Measurements from ENCODE around the gene GIMAP7.
"Not testable (repeated sequence)": the region's sequence is repeated elsewhere in the genome, so short reads cannot be mapped to it uniquely, and the experiment has no call there.

The GIMAP7 gene

GRCh38 chr7:150515248-150516147 is 826 bp downstream of the GIMAP7 start:
- peak; percentile 22 for DNase-seq

GRCh38 chr7:150516956-150517745 is 2.5 kb downstream of the GIMAP7 start:
- no peak for DNase-seq

- DNase-seq = no peak
Observed at GRCh38 chr7:150519310-150519709, 4.6 kb downstream of the GIMAP7 start.

- DNase-seq = no peak
Observed at GRCh38 chr7:150520145-150520544, 5.5 kb downstream of the GIMAP7 start.

GRCh38 chr7:150522931-150523330 is 8.3 kb downstream of the GIMAP7 start:
- not testable (repeated sequence) for DNase-seq

GRCh38 chr7:150524018-150524417 is 9.3 kb downstream of the GIMAP7 start:
- no peak for DNase-seq

GRCh38 chr7:150531704-150532103 is 17.0 kb downstream of the GIMAP7 start:
- DNase-seq = no peak

GRCh38 chr7:150538259-150538658 is 23.6 kb downstream of the GIMAP7 start:
- no peak for DNase-seq

GRCh38 chr7:150553163-150553562 is 38.5 kb downstream of the GIMAP7 start:
- no peak for DNase-seq

GRCh38 chr7:150556521-150557138 is 42.0 kb downstream of the GIMAP7 start:
- DNase-seq = peak; percentile 21

- DNase-seq = no peak
Observed at GRCh38 chr7:150560486-150560885, 45.8 kb downstream of the GIMAP7 start.

GRCh38 chr7:150562919-150563318 is 48.2 kb downstream of the GIMAP7 start:
- no peak for DNase-seq

- no peak for DNase-seq
Observed at GRCh38 chr7:150564006-150564405, 49.3 kb downstream of the GIMAP7 start.

- no peak for DNase-seq
Observed at GRCh38 chr7:150564566-150564965, 49.9 kb downstream of the GIMAP7 start.

- no peak for DNase-seq
Observed at GRCh38 chr7:150565239-150565638, 50.6 kb downstream of the GIMAP7 start.

GRCh38 chr7:150566123-150566522 is 51.5 kb downstream of the GIMAP7 start:
- DNase-seq = no peak

- DNase-seq = no peak
Observed at GRCh38 chr7:150566572-150566971, 51.9 kb downstream of the GIMAP7 start.

- DNase-seq = peak; percentile 65
Observed at GRCh38 chr7:150567169-150567568, 52.5 kb downstream of the GIMAP7 start, which contains the start of gene GIMAP4. GIMAP4 (plus strand) TSS chr7:150567390; CDS start chr7:150569902, 2,512 bp downstream.

- peak; percentile 70 for DNase-seq
Observed at GRCh38 chr7:150567871-150568301, 53.2 kb downstream of the GIMAP7 start.

GRCh38 chr7:150568714-150569113 is 54.0 kb downstream of the GIMAP7 start:
- DNase-seq = peak; percentile 45

- DNase-seq = peak; percentile 86
Observed at GRCh38 chr7:150569245-150569955, 54.7 kb downstream of the GIMAP7 start.

All from inflammatory macrophage treated with lipopolysaccharide for 4 hours (primary cell).